IMR-90 (cell line): ENCODE results near the gene PRPF40A.

Source experiments
- CTCF ChIP-seq: conservative IDR thresholded peaks from 2 replicates; pipeline ENCODE4 v1.5.1; 2012; ENCODE audit warnings: mild to moderate bottlenecking, low read depth, low read length, improper control_type of control experiment
- MAFK ChIP-seq: IDR thresholded peaks from 2 replicates; pipeline ENCODE4 v1.6.1; 2012; ENCODE audit warnings: low read depth, low read length, improper control_type of control experiment
- USF2 ChIP-seq: fragments of 150-350 bp; IDR thresholded peaks from 2 replicates; pipeline ENCODE4 v1.6.1; 2017; ENCODE audit warnings: mild to moderate bottlenecking, antibody characterized with exemption, low read length, low read depth

- TF ChIP-seq CTCF (no peak), MAFK (peak; percentile 44; the same call in 1 of the 2 replicates), USF2 (no peak)
These were observed 30.9 kb downstream of the PRPF40A start for GRCh38 chr2:152686321-152686720.
